IMR-90 (cell line): ENCODE results near the gene TSC1. TPM values are rescaled to one million over a fixed set of nuclear protein-coding genes. Genes with fewer than 3 reads are reported as not detected.

Source experiments
- ATAC-seq: fragments of 200-7000 bp; cut with Tn5 transposase; 2 replicates; pipeline ENCODE4 v1.9.1; 2020; ENCODE audit warnings: low read depth, mild to moderate bottlenecking, moderate library complexity
- BruUV-seq: library from RNA; stranded (reverse); fragments of 400-500 nt; replicated peaks from 2 replicates; lab custom pipeline; 2021; lab: Mats Ljungman, UMichigan
- CTCF ChIA-PET: fragments of 300-600 bp; formaldehyde crosslinking; extraction: SDS; loops from one replicate; lab custom pipeline; 2021; ENCODE audit warnings: antibody characterized with exemption; lab: Yijun Ruan, JAX
- POLR2A ChIA-PET: fragments of 300-600 bp; sonication (Branson Sonifier 250); formaldehyde crosslinking; loops from one replicate; lab custom pipeline; 2022; ENCODE audit warnings: antibody characterized with exemption; ENCODE audit not compliant: unreplicated experiment; lab: Charles Lee
- DNase-seq: peaks from one replicate; pipeline ENCODE4 v3.0.0; 2013
- H2AFZ ChIP-seq: replicated peaks from 2 replicates; pipeline ENCODE3; 2013; ENCODE audit warnings: low read length, mild to moderate bottlenecking; ENCODE audit not compliant: poor library complexity
- H2AK5ac ChIP-seq: 2 replicates; pipeline ENCODE4 v1.6.1; 2013; ENCODE audit warnings: low read depth, low read length, inconsistent platforms
- H2AK9ac ChIP-seq: replicated peaks from 2 replicates; pipeline ENCODE3; 2013; ENCODE audit warnings: mild to moderate bottlenecking, low read depth, low read length, moderate library complexity; ENCODE audit not compliant: poor library complexity
- H2BK120ac ChIP-seq: 2 replicates; pipeline ENCODE4 v1.6.1; 2013; ENCODE audit warnings: low read depth, low read length, inconsistent platforms
- H2BK15ac ChIP-seq: 3 replicates; pipeline ENCODE4 v1.6.1; 2013; ENCODE audit warnings: low read depth, low read length, inconsistent platforms
- H2BK20ac ChIP-seq: 2 replicates; pipeline ENCODE4 v1.6.1; 2013; ENCODE audit warnings: low read depth, mild to moderate bottlenecking, inconsistent platforms, low read length, moderate library complexity
- H2BK5ac ChIP-seq: 2 replicates; pipeline ENCODE4 v1.6.1; 2013; ENCODE audit warnings: mild to moderate bottlenecking, low read depth, low read length, inconsistent platforms; ENCODE audit not compliant: poor library complexity, severe bottlenecking
- H3K14ac ChIP-seq: replicated peaks from 2 replicates; pipeline ENCODE4 v1.6.1; 2013; ENCODE audit warnings: low read depth, low read length, inconsistent platforms
- H3K18ac ChIP-seq: 2 replicates; pipeline ENCODE4 v1.6.1; 2013; ENCODE audit warnings: low read depth, low read length, control low read depth
- H3K23ac ChIP-seq: 2 replicates; pipeline ENCODE4 v1.6.1; 2013; ENCODE audit warnings: low read depth, low read length, inconsistent platforms
- H3K27ac ChIP-seq: 2 replicates; pipeline ENCODE4 v1.5.1; 2013; ENCODE audit warnings: mild to moderate bottlenecking, control low read depth, low read length; ENCODE audit not compliant: insufficient read depth
- H3K27me3 ChIP-seq: 2 replicates; pipeline ENCODE4 v1.6.1; 2013; ENCODE audit warnings: low read length; ENCODE audit not compliant: control insufficient read depth, insufficient read depth
- H3K36me3 ChIP-seq: 2 replicates; pipeline ENCODE4 v1.6.1; 2013; ENCODE audit warnings: low read length, mixed read lengths; ENCODE audit not compliant: control insufficient read depth, insufficient read depth
- H3K4ac ChIP-seq: 2 replicates; pipeline ENCODE4 v1.6.1; 2013; ENCODE audit warnings: low read depth, low read length, inconsistent platforms
- H3K4me1 ChIP-seq: 2 replicates; pipeline ENCODE4 v1.6.1; 2013; ENCODE audit warnings: low read length, mixed read lengths; ENCODE audit not compliant: control insufficient read depth, insufficient read depth
- H3K4me2 ChIP-seq: 2 replicates; pipeline ENCODE4 v1.6.1; 2013; ENCODE audit warnings: low read depth, mild to moderate bottlenecking, control low read depth, low read length, moderate library complexity
- H3K4me3 ChIP-seq: 2 replicates; pipeline ENCODE4 v1.5.1; 2013; ENCODE audit warnings: low read depth, mild to moderate bottlenecking, control low read depth, low read length, moderate library complexity; ENCODE audit not compliant: insufficient read depth
- H3K56ac ChIP-seq: 2 replicates; pipeline ENCODE4 v1.6.1; 2013; ENCODE audit warnings: low read length, inconsistent platforms; ENCODE audit not compliant: insufficient read depth; ENCODE audit errors: extremely low read depth
- H3K79me1 ChIP-seq, 2 experiments: 2 replicates each; pipeline ENCODE4 v1.6.1; 2013; ENCODE audit warnings: low read length in 2 of 2, inconsistent platforms in 1 of 2, low read depth in 1 of 2
- H3K9ac ChIP-seq: 2 replicates; pipeline ENCODE4 v1.6.1; 2013; ENCODE audit warnings: low read depth, low read length, control low read depth
- H3K9me1 ChIP-seq: 2 replicates; pipeline ENCODE4 v1.6.1; 2013; ENCODE audit warnings: low read length, inconsistent platforms; ENCODE audit not compliant: insufficient read depth
- H3K9me3 ChIP-seq: 2 replicates; pipeline ENCODE4 v1.6.1; 2013; ENCODE audit warnings: low read length; ENCODE audit not compliant: control insufficient read depth, insufficient read depth
- H4K20me1 ChIP-seq: 2 replicates; pipeline ENCODE4 v1.6.1; 2013; ENCODE audit warnings: low read length, inconsistent platforms; ENCODE audit not compliant: insufficient read depth
- H4K5ac ChIP-seq: 2 replicates; pipeline ENCODE4 v1.6.1; 2013; ENCODE audit warnings: mild to moderate bottlenecking, low read depth, low read length, control low read depth
- H4K8ac ChIP-seq, 2 experiments: 2 replicates each; pipeline ENCODE4 v1.6.1; 2013; ENCODE audit warnings: low read depth in 2 of 2, low read length in 2 of 2, control low read depth in 1 of 2, inconsistent platforms in 1 of 2
- H4K91ac ChIP-seq: 2 replicates; pipeline ENCODE4 v1.6.1; 2013; ENCODE audit warnings: low read depth, low read length, inconsistent platforms; ENCODE audit not compliant: insufficient read depth
- CEBPB ChIP-seq: IDR thresholded peaks from 2 replicates; pipeline ENCODE4 v1.6.1; 2012; ENCODE audit warnings: low read depth, low read length, improper control_type of control experiment
- SMC3 ChIP-seq: fragments of 150-350 bp; IDR thresholded peaks from 2 replicates; pipeline ENCODE4 v1.6.1; 2016; ENCODE audit warnings: low read depth, mild to moderate bottlenecking, antibody characterized with exemption, low read length, moderate library complexity
- WGBS, 2 experiments: methylation state at CpG; one replicate each; pipeline versions ENCODE4 v1.1.5 to v1.1.7; 2013; ENCODE audit warnings: missing lambda C conversion rate in 2 of 2; ENCODE audit not compliant: insufficient read length in 1 of 2; ENCODE audit errors: extremely low coverage in 2 of 2; 5-methylcytosine and 5-hydroxymethylcytosine counted together
- dilution Hi-C: fragments of 300-500 bp; cut with HindIII; formaldehyde crosslinking; loops from one replicate; pipeline ENCODE4 v1.14.3; 2018; ENCODE audit warnings: low sequenced_read_pairs; ENCODE audit not compliant: unreplicated experiment
- in situ Hi-C: fragments of 300-500 bp; cut with MboI; formaldehyde crosslinking; loops from 3 replicates; pipeline ENCODE4 v1.14.3; 2019; ENCODE audit warnings: low sequenced_read_pairs, inconsistent platforms, mixed read lengths
- intact Hi-C: fragments of 100-400 bp; cut with micrococcal nuclease; formaldehyde crosslinking; loops from 2 replicates; pipeline ENCODE4 v1.10.0; 2022
- polyA plus RNA-seq, 3 experiments: library from polyadenylated mRNA; depleted of rRNA; stranded (reverse); fragments of >200 nt; gene quantifications; 2 replicates each; pipeline ENCODE4 v1.2.3, GENCODE V29; 2012; ENCODE audit warnings: low replicate concordance in 1 of 3
- total RNA-seq: library from RNA; depleted of rRNA; stranded (reverse); fragments of >200 nt; gene quantifications from 2 replicates; pipeline ENCODE4 v1.2.3, GENCODE V29; 2012

TSC1 gene
- total and polyA plus RNA-seq, 2 of the 4 experiments (the other 2 are of a cell fraction): 25.7 to 56.3 TPM

DNA sequence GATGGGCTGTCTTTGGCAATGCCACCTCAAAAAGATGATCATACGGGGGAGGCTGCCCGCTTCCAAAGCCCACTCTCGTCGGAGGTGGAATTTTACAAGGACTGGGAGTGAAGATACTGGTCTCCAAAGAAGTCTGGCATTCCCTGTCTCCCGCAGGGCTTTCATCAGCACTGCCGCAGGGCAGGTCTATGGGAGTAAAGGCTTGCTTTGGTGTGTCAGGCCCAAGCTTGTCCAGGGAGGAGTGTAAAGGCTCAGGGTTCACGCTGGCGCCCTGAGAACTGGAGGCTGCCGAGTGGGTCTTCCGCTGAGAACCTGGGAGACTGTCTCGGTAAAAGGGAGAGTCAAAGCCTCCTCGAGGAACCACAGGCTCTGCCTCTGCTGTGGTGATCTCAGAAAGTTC is 38.7 kb downstream of the TSC1 start:
- TF ChIP-seq CEBPB (no peak), SMC3 (no peak)
- in situ Hi-C loops (no loop called here), dilution Hi-C loops (no loop called here), intact Hi-C loops (loop anchor here (10.0 kb wide), 1 partner anchor 491 kb away; the partner anchor contains the start of gene CFAP77)
- Histone ChIP-seq H3K9me3 (no peaks in the 10 kb centered on the region), H3K27ac (no peak overlapping the region), H3K18ac (no peak overlapping the region), H3K79me1 (no peaks in the 10 kb centered on the region), H3K14ac (no peak overlapping the region), H2BK20ac (no peak overlapping the region), H4K91ac (no peak overlapping the region), H4K20me1 (peaks cover 6% of the 10 kb centered on the region; the same call in 1 of the 2 replicates), H2AFZ (no peak overlapping the region), H4K5ac (no peak overlapping the region), H2BK15ac (no peak overlapping the region), H3K4me2 (no peak overlapping the region), H3K4me3 (no peak overlapping the region), H2AK5ac (no peak overlapping the region), H3K9ac (no peak overlapping the region), H3K4ac (no peak overlapping the region), H3K23ac (no peak overlapping the region), H3K36me3 (peaks cover 45% of the 10 kb centered on the region), H3K9me1 (no peaks in the 10 kb centered on the region), H2BK5ac (no peak overlapping the region), H4K8ac (no peak overlapping the region), H2BK120ac (no peak overlapping the region), H3K4me1 (no peaks in the 10 kb centered on the region), H3K27me3 (no peaks in the 10 kb centered on the region), H3K56ac (no peak overlapping the region), H2AK9ac (no peak overlapping the region)
- DNase-seq (no peak), ATAC-seq (no peak)
- 96% methylated on average over 5 of the region's 12 CpGs; no CpG with 5 or more reads in 1 of the 2 experiments for WGBS, 2 experiments
- ChIA-PET CTCF (interaction anchor here (1.3 kb wide), 1 partner anchor 10 kb away, joined by 3 read pairs; no protein-coding TSS in a partner anchor), POLR2A (interaction anchor here (0.5 kb wide), 1 partner anchor 37 kb away, joined by 3 read pairs; no protein-coding TSS in a partner anchor)
- no TSS peak for BruUV-seq
